HCT116 (cell line): ENCODE measurements around the gene USP54. TPM values are rescaled to one million over a fixed set of nuclear protein-coding genes. Genes with fewer than 3 reads are reported as not detected.

Experiments used
- ATAC-seq: fragments of 200-7000 bp; cut with Tn5 transposase; 2 replicates; pipeline ENCODE4 v1.9.1; 2020; ENCODE audit warnings: mild to moderate bottlenecking, moderate library complexity
- BruUV-seq: library from RNA; stranded (reverse); fragments of 400-500 nt; replicated peaks from 2 replicates; lab custom pipeline; 2021; lab: Mats Ljungman, UMichigan
- CTCF ChIA-PET: fragments of 300-600 bp; sonication (Branson Sonifier 250); formaldehyde crosslinking; loops from one replicate; lab custom pipeline; 2021; ENCODE audit warnings: antibody characterized with exemption; lab: Charles Lee
- POLR2A ChIA-PET: fragments of 300-600, 350-600 bp; sonication (Branson Sonifier 250); formaldehyde crosslinking; loops from one replicate; lab custom pipeline; 2021; ENCODE audit warnings: antibody characterized with exemption; lab: Charles Lee
- RAD21 ChIA-PET, 2 experiments: fragments of 300-600 bp; sonication (Branson Sonifier 250); formaldehyde crosslinking; loops; one replicate each; lab custom pipeline; 2023; ENCODE audit warnings: low total read pairs in 2 of 2; ENCODE audit not compliant: uncharacterized antibody in 2 of 2, unreplicated experiment in 2 of 2, low non-redundant PET in 1 of 2; lab: Charles Lee
- DNase-seq: peaks from one replicate; pipeline ENCODE4 v3.0.0-alpha.2; 2010; ENCODE audit warnings: low read depth, low spot score
- H2AFZ ChIP-seq: fragments of 200-600 bp; shearing (Covaris generic), sonication (generic); 2 replicates; pipeline ENCODE4 v1.6.1; 2017; ENCODE audit warnings: low read depth, mixed run types, mixed read lengths, antibody characterized with exemption, low read length; ENCODE audit not compliant: poor library complexity, severe bottlenecking
- H3K27ac ChIP-seq: 2 replicates; pipeline ENCODE4 v1.5.1; 2012; ENCODE audit warnings: low read depth, low read length
- H3K27me3 ChIP-seq: fragments of 200-600 bp; sonication (generic); 2 replicates; pipeline ENCODE4 v1.6.1; 2016; ENCODE audit warnings: mixed run types, low read length, mixed read lengths; ENCODE audit not compliant: insufficient read depth
- H3K36me3 ChIP-seq, 2 experiments: fragments of 200-500 bp in 1 of 2; fragments of 200-600 bp in 1 of 2; sonication (Bioruptor generic) in 1 of 2; sonication (generic) in 1 of 2; 2 replicates each; pipeline versions ENCODE4 v1.5.1 to v1.6.1; 2014 to 2016; ENCODE audit warnings: low read length in 2 of 2, inconsistent platforms in 1 of 2, mixed read lengths in 1 of 2, mixed run types in 1 of 2; ENCODE audit not compliant: insufficient read depth in 2 of 2, control insufficient read depth in 1 of 2
- H3K4me1 ChIP-seq, 2 experiments: fragments of 200-600 bp in 1 of 2; sonication (generic) in 1 of 2; 2 replicates each; pipeline versions ENCODE4 v1.5.1 to v1.6.1; 2012 to 2017; ENCODE audit warnings: low read length in 2 of 2, inconsistent platforms in 1 of 2, mild to moderate bottlenecking in 1 of 2, mixed read lengths in 1 of 2, mixed run types in 1 of 2, moderate library complexity in 1 of 2; ENCODE audit not compliant: insufficient read depth in 2 of 2, control insufficient read depth in 1 of 2
- H3K4me2 ChIP-seq: fragments of 200-600 bp; sonication (generic); 2 replicates; pipeline ENCODE4 v1.6.1; 2017; ENCODE audit warnings: mixed run types, low read length, mixed read lengths
- H3K4me3 ChIP-seq, 2 experiments: fragments of 200-600 bp in 1 of 2; sonication (generic) in 1 of 2; replicated peaks in 1 of 2; 2 replicates each; pipeline ENCODE4 v1.5.1; 2011 to 2016; ENCODE audit warnings: low read length in 2 of 2, control low read depth in 1 of 2, low read depth in 1 of 2, mild to moderate bottlenecking in 1 of 2, mixed read lengths in 1 of 2, mixed run types in 1 of 2
- H3K79me2 ChIP-seq: fragments of 200-600 bp; sonication (generic); 2 replicates; pipeline ENCODE4 v1.6.1; 2017; ENCODE audit warnings: mild to moderate bottlenecking, mixed run types, low read length, moderate library complexity, mixed read lengths; ENCODE audit not compliant: insufficient read depth
- H3K9ac ChIP-seq: fragments of 200-600 bp; sonication (generic); 2 replicates; pipeline ENCODE4 v1.6.1; 2016; ENCODE audit warnings: low read length, mixed read lengths
- H3K9me2 ChIP-seq: fragments of 200-600 bp; sonication (generic), shearing (Covaris generic); 2 replicates; pipeline ENCODE4 v1.6.1; 2017; ENCODE audit warnings: mixed run types, mild to moderate bottlenecking, moderate library complexity; ENCODE audit not compliant: insufficient read depth
- H3K9me3 ChIP-seq, 2 experiments: fragments of 200-500 bp in 1 of 2; fragments of 200-600 bp in 1 of 2; sonication (Bioruptor generic) in 1 of 2; sonication (generic) in 1 of 2; 2 replicates each; pipeline ENCODE4 v1.6.1; 2014 to 2017; ENCODE audit warnings: low read length in 2 of 2, mixed read lengths in 2 of 2, inconsistent platforms in 1 of 2, low read depth in 1 of 2, mild to moderate bottlenecking in 1 of 2, mixed run types in 1 of 2, moderate library complexity in 1 of 2; ENCODE audit not compliant: control insufficient read depth in 1 of 2, insufficient read depth in 1 of 2
- H4K20me1 ChIP-seq: fragments of 200-600 bp; sonication (generic), shearing (Covaris generic); 2 replicates; pipeline ENCODE4 v1.6.1; 2017; ENCODE audit warnings: mixed run types, mild to moderate bottlenecking, moderate library complexity; ENCODE audit not compliant: insufficient read depth
- CEBPB ChIP-seq: IDR thresholded peaks from 2 replicates; pipeline ENCODE4 v1.6.1; 2012; ENCODE audit warnings: low read depth
- MAX ChIP-seq: IDR thresholded peaks from 2 replicates; pipeline ENCODE4 v1.6.1; 2012
- POLR2A ChIP-seq: IDR thresholded peaks from 2 replicates; pipeline ENCODE4 v1.7.0; 2011; ENCODE audit warnings: borderline replicate concordance; ENCODE audit not compliant: insufficient read depth, insufficient read length; ENCODE audit errors: extremely low read depth
- POLR2AphosphoS5 ChIP-seq: IDR thresholded peaks from 2 replicates; pipeline ENCODE4 v1.6.1; 2011; ENCODE audit warnings: mild to moderate bottlenecking, low read depth, low read length, moderate library complexity
- SP1 ChIP-seq: IDR thresholded peaks from 2 replicates; pipeline ENCODE4 v1.6.1; 2012; ENCODE audit warnings: low read depth
- TCF7L2 ChIP-seq: IDR thresholded peaks from 2 replicates; pipeline ENCODE4 v1.7.0; 2011; ENCODE audit warnings: borderline replicate concordance, inconsistent platforms; ENCODE audit not compliant: insufficient read depth, insufficient read length; ENCODE audit errors: extremely low read depth
- YY1 ChIP-seq: IDR thresholded peaks from 2 replicates; pipeline ENCODE4 v1.6.1; 2011; ENCODE audit warnings: low read length, low read depth, moderate library complexity, mild to moderate bottlenecking; ENCODE audit not compliant: insufficient replicate concordance; ENCODE audit errors: extremely low read depth
- ZBTB33 ChIP-seq: IDR thresholded peaks from 2 replicates; pipeline ENCODE4 v1.6.1; 2011; ENCODE audit warnings: mild to moderate bottlenecking, low read length, moderate library complexity; ENCODE audit not compliant: insufficient replicate concordance; ENCODE audit errors: extremely low read depth
- ZFX ChIP-seq: fragments of 450-650 bp; IDR thresholded peaks from 2 replicates; pipeline ENCODE4 v1.6.1; 2017
- ZNF274 ChIP-seq: fragments of 200-500 bp; sonication (Bioruptor generic); IDR thresholded peaks from 2 replicates; pipeline ENCODE4 v1.6.1; 2014; ENCODE audit warnings: mild to moderate bottlenecking, low read depth, low read length, inconsistent platforms
- intact Hi-C: fragments of 100-400 bp; cut with micrococcal nuclease; formaldehyde crosslinking; loops from 2 replicates; pipeline ENCODE4 v1.10.0; 2022
- total RNA-seq: library from RNA; stranded (reverse); gene quantifications from one replicate; pipeline ENCODE4 v1.2.1, GENCODE V29; 2021; ENCODE audit not compliant: unreplicated experiment

USP54 gene
- total RNA-seq, 1 experiment from 2014 or later: 28.0 TPM

GRCh38 chr10:73625884-73626752, 35.0 kb upstream of the USP54 start:
- ATAC-seq (peak; percentile 96), DNase-seq (peak; percentile 95)
- H3K4me1 ChIP-seq: peaks cover 0 to 9% of the 10 kb centered on the region in 2 experiments; a peak in 2 of 4 replicates
- H3K4me2 ChIP-seq: peak overlapping the region; percentile 79
- no peaks in the 10 kb centered on the region for H3K9me2 ChIP-seq
- BruUV-seq: TSS peak; percentile 89
- intact Hi-C loops: loop anchor here (1.0 to 5.0 kb wide), 2 partner anchors 97 to 379 kb away; partner anchors contain the start of gene DNAJC9
- no peaks in the 10 kb centered on the region for H3K27me3 ChIP-seq
- peak overlapping the region; percentile 78 for H3K27ac ChIP-seq
- TF ChIP-seq ZNF274: no peak
- peak; percentile 47; the same call in 1 of the 2 replicates for TF ChIP-seq SP1
- peak; percentile 81 for TF ChIP-seq MAX
- TF ChIP-seq POLR2AphosphoS5: peak; percentile 94
- TF ChIP-seq CEBPB: no peak
- TF ChIP-seq ZBTB33: peak; percentile 99
- TF ChIP-seq TCF7L2: no peak
- TF ChIP-seq ZFX: peak; percentile 27; the same call in 1 of the 2 replicates
- TF ChIP-seq YY1: peak; percentile 97
- peak; percentile 88 for TF ChIP-seq POLR2A
- no peaks in the 10 kb centered on the region for H3K9me3 ChIP-seq
- peak overlapping the region; percentile 72 to 98 for H3K4me3 ChIP-seq
- ChIA-PET CTCF (interaction anchor here (1.0 to 1.4 kb wide), 3 partner anchors 18 to 362 kb away, joined by 3 to 5 read pairs (median 3); no protein-coding TSS in a partner anchor), POLR2A (interaction anchor here (0.6 to 1.4 kb wide), 9 partner anchors 9 to 379 kb away, joined by 3 to 10 read pairs (median 4); partner anchors contain the start of gene DNAJC9), RAD21 (interaction anchor here in 1 of 2 experiments (0.6 kb wide), 2 partner anchors 18 to 67 kb away, joined by 3 to 5 read pairs; no protein-coding TSS in a partner anchor)
- H3K9ac ChIP-seq: peak overlapping the region; percentile 83
- H4K20me1 ChIP-seq: no peaks in the 10 kb centered on the region
- peaks cover 13% of the 10 kb centered on the region for H3K79me2 ChIP-seq
- no peak overlapping the region for H2AFZ ChIP-seq
- H3K36me3 ChIP-seq: no peaks in the 10 kb centered on the region
